Thyroid gland (tissue), 4 donors: Measurements from ENCODE around the gene KREMEN2. TPM values are rescaled to one million over a fixed set of nuclear protein-coding genes. Genes with fewer than 3 reads are reported as not detected.

ENCODE experiments used
- DNase-seq, 2 donors: peaks; one replicate each; pipeline ENCODE4 v3.0.0-alpha.2; 2019
- H3K27ac ChIP-seq, 3 donors: fragments of 200-600 bp; sonication (generic); 1 replicate in 2 of 3; 2 replicates in 1 of 3; pipeline ENCODE4 v1.5.1; 2016 to 2019; ENCODE audit warnings: mild to moderate bottlenecking in 1 of 3, moderate library complexity in 1 of 3
- H3K27me3 ChIP-seq: fragments of 200-600 bp; sonication (generic); one replicate; pipeline ENCODE4 v1.5.1; 2019
- H3K36me3 ChIP-seq, 2 donors: fragments of 200-600 bp; sonication (generic); one replicate each; pipeline ENCODE4 v1.5.1; 2016 to 2019
- H3K4me1 ChIP-seq, 2 donors: fragments of 200-600 bp; sonication (generic); one replicate each; pipeline ENCODE4 v1.5.1; 2017 to 2019
- H3K4me3 ChIP-seq, 3 donors: fragments of 200-600 bp; sonication (generic); replicated peaks in 1 of 3; 1 replicate in 2 of 3; 2 replicates in 1 of 3; pipeline ENCODE4 v1.5.1; 2016; ENCODE audit warnings: mild to moderate bottlenecking in 1 of 3
- H3K9me3 ChIP-seq: fragments of 200-600 bp; sonication (generic); one replicate; pipeline ENCODE4 v1.5.1; 2017
- POLR2A ChIP-seq, 2 donors: fragments of 450-650 bp; IDR thresholded peaks; one replicate each; pipeline ENCODE4 v1.6.1; 2017; ENCODE audit warnings: antibody characterized with exemption in 2 of 2, mild to moderate bottlenecking in 2 of 2, moderate library complexity in 1 of 2
- whole genome bisulfite sequencing, 2 donors: methylation state at CpG; one replicate each; pipeline ENCODE4 v1.1.5; 2017; 5-methylcytosine and 5-hydroxymethylcytosine counted together
- intact Hi-C: fragments of 100-400 bp; cut with DNase I; formaldehyde crosslinking; loops from one replicate; pipeline ENCODE4 v1.15.1; 2023
- total RNA-seq, 4 donors: library from RNA; depleted of rRNA; stranded (reverse); fragments of >200 nt; gene quantifications; one replicate each; pipeline ENCODE4 v1.2.3, GENCODE V29; 2016
- TF ChIP-seq, protein P1 (sequence below), 6 experiments: fragments of 200-600 bp in 3 of 6; fragments of 450-650 bp in 3 of 6; sonication (generic) in 3 of 6; IDR thresholded peaks; one replicate each; pipeline ENCODE4 v1.5.1; 2016 to 2019; ENCODE audit warnings: antibody characterized with exemption in 6 of 6, mild to moderate bottlenecking in 2 of 6, inconsistent platforms in 1 of 6, moderate library complexity in 1 of 6

The KREMEN2 gene
- total RNA-seq, 4 donors from 2014 or later: not detected

GRCh38 chr16:2933701-2934100, 30.4 kb upstream of the KREMEN2 start:
- TF ChIP-seq, protein P1, sequence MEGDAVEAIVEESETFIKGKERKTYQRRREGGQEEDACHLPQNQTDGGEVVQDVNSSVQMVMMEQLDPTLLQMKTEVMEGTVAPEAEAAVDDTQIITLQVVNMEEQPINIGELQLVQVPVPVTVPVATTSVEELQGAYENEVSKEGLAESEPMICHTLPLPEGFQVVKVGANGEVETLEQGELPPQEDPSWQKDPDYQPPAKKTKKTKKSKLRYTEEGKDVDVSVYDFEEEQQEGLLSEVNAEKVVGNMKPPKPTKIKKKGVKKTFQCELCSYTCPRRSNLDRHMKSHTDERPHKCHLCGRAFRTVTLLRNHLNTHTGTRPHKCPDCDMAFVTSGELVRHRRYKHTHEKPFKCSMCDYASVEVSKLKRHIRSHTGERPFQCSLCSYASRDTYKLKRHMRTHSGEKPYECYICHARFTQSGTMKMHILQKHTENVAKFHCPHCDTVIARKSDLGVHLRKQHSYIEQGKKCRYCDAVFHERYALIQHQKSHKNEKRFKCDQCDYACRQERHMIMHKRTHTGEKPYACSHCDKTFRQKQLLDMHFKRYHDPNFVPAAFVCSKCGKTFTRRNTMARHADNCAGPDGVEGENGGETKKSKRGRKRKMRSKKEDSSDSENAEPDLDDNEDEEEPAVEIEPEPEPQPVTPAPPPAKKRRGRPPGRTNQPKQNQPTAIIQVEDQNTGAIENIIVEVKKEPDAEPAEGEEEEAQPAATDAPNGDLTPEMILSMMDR (IDR thresholded peaks at IDR 0.05): no peak
- Histone ChIP-seq H3K4me1 (no peaks in the 10 kb centered on the region), H3K27ac (no peak overlapping the region), H3K4me3 (no peak overlapping the region), H3K9me3 (no peaks in the 10 kb centered on the region), H3K27me3 (no peaks in the 10 kb centered on the region), H3K36me3 (peaks cover 54 to 56% of the 10 kb centered on the region in 2 donors)
- no peak for DNase-seq
- 88 to 92% methylated on average over 13 to 19 of the region's 22 CpGs for WGBS, 2 donors
- intact Hi-C loops: no loop called here

DNA sequence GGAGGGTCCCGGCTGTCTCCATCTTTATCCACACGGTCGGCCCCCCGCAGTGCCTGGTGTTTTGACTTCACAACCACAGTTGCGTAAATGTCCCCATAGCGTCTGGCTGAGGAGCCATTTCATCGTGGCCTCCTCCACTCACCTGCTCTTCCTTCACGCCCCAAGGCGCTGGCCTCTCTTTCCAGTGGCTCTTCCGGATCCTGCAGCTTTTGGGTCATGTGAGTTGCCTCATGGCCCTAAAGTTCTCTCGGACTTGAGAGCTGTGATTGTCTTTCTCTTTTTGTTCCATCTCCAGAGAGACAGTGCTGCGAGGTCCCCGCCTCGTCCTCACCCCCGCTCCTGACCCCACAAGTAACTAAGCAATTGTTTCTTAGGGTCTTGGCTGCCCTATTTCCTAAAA, 29.6 kb upstream of the KREMEN2 start:
- WGBS, 2 donors: 90 to 92% methylated on average over 15 of the region's 15 CpGs
- no peaks in the 10 kb centered on the region for H3K9me3 ChIP-seq
- no peaks in the 10 kb centered on the region for H3K4me1 ChIP-seq
- TF ChIP-seq, protein P1 (IDR thresholded peaks at IDR 0.05): no peak
- no peak for TF ChIP-seq POLR2A (IDR thresholded peaks at IDR 0.05)
- no peak for DNase-seq
- H3K4me3 ChIP-seq: no peak overlapping the region
- intact Hi-C loops: no loop called here
- H3K36me3 ChIP-seq: peaks cover 61 to 63% of the 10 kb centered on the region in 2 donors
- no peak overlapping the region for H3K27ac ChIP-seq
- H3K27me3 ChIP-seq: no peaks in the 10 kb centered on the region

DNA sequence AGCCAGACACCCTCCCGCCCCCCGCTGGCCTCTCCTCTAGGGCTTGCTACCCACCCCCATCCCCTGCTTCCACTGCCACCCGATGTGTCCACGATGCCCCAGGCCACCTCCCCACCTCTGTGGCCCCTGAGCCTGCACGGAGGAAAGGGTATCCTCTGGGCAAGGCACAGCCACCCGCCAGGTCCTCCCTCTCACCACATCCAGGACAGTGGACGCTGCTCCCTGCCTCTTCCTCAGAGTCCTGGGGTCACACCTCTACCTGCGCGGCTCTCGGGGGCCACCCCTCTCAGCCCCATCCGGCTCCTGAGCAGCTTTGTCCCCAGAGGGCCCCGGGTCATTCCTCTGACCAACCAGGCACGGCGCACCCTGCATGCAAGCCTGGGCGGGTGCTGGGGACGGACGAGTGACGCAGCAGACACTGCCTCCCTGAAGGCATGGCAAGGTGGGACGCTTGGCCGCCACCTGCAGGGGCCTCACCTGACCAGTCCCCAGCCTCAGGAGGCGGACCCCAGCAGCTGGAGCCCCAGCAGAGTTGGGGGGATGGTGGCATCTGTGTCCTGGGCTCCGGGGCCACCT, 27.6 kb upstream of the KREMEN2 start:
- no peak for DNase-seq
- TF ChIP-seq POLR2A (IDR thresholded peaks at IDR 0.05): no peak
- TF ChIP-seq, protein P1 (IDR thresholded peaks at IDR 0.05): no peak
- H3K27me3 ChIP-seq: no peaks in the 10 kb centered on the region
- no peak overlapping the region for H3K27ac ChIP-seq
- H3K4me3 ChIP-seq: no peak overlapping the region
- no peaks in the 10 kb centered on the region for H3K9me3 ChIP-seq
- intact Hi-C loops: no loop called here
- H3K4me1 ChIP-seq: no peaks in the 10 kb centered on the region
- H3K36me3 ChIP-seq: peaks cover 58 to 61% of the 10 kb centered on the region in 2 donors
- 86 to 92% methylated on average over 11 to 12 of the region's 22 CpGs for WGBS, 2 donors

GRCh38 chr16:2937170-2937569, 26.9 kb upstream of the KREMEN2 start:
- Histone ChIP-seq H3K36me3 (peaks cover 61% of the 10 kb centered on the region in 2 donors), H3K4me1 (no peaks in the 10 kb centered on the region), H3K9me3 (no peaks in the 10 kb centered on the region), H3K27me3 (no peaks in the 10 kb centered on the region), H3K4me3 (no peak overlapping the region), H3K27ac (no peak overlapping the region)
- intact Hi-C loops: no loop called here
- TF ChIP-seq, protein P1 (IDR thresholded peaks at IDR 0.05): no peak
- TF ChIP-seq POLR2A (IDR thresholded peaks at IDR 0.05): no peak
- no peak for DNase-seq
- 87 to 90% methylated on average over 4 to 12 of the region's 24 CpGs for WGBS, 2 donors

- TF ChIP-seq POLR2A (IDR thresholded peaks at IDR 0.05): no peak
- TF ChIP-seq, protein P1 (IDR thresholded peaks at IDR 0.05): no peak
- Histone ChIP-seq H3K9me3 (no peaks in the 10 kb centered on the region), H3K27ac (no peak overlapping the region), H3K4me1 (no peaks in the 10 kb centered on the region), H3K27me3 (no peaks in the 10 kb centered on the region), H3K4me3 (no peak overlapping the region), H3K36me3 (peaks cover 58 to 70% of the 10 kb centered on the region in 2 donors)
- 96% methylated on average over 12 of the region's 12 CpGs; no CpG with 5 or more reads in 1 of the 2 donors for whole genome bisulfite sequencing, 2 donors
- intact Hi-C loops: no loop called here
- DNase-seq: no peak
Observed at GRCh38 chr16:2938206-2938605, 25.9 kb upstream of the KREMEN2 start.
